ENCODE measurements around the gene ZNF70.

Gene ZNF70

GRCh38 chr22:23750714-23751440 lies at the start of gene ZNF70:
Gene ZNF70, minus strand, starts transcription at chr22:23751112. Its CDS starts 5,972 bp downstream, at chr22:23745140.
- peak; percentile 54 to 98 (median 80) for DNase-seq
- intact Hi-C loops (cut with DNase I): no loop called here

- DNase-seq: no peak
- intact Hi-C loops (cut with DNase I): no loop called here
Measured at GRCh38 chr22:23796461-23796860, 45.5 kb upstream of the ZNF70 start.

GRCh38 chr22:23793326-23793725 lies 42.4 kb upstream of the ZNF70 start:
- intact Hi-C loops (cut with DNase I): no loop called here
- peak in 2 of 10 donors; percentile 22 to 27 for DNase-seq

GRCh38 chr22:23791738-23792645 lies 41.1 kb upstream of the ZNF70 start:
- DNase-seq: peak in 1 of 10 donors; percentile 40
- intact Hi-C loops (cut with DNase I): no loop called here

GRCh38 chr22:23790819-23791737 lies 40.2 kb upstream of the ZNF70 start:
- DNase-seq: peak in 2 of 10 donors; percentile 19 to 42
- intact Hi-C loops (cut with DNase I): no loop called here

GRCh38 chr22:23789638-23790037 lies 38.7 kb upstream of the ZNF70 start:
- peak in 3 of 10 donors; percentile 40 to 81 (median 52) for DNase-seq
- intact Hi-C loops (cut with DNase I): no loop called here

- peak in 2 of 10 donors; percentile 0 to 10 for DNase-seq
- intact Hi-C loops (cut with DNase I): no loop called here
Measured at GRCh38 chr22:23789121-23789520, 38.2 kb upstream of the ZNF70 start.

- peak in 1 of 10 donors; percentile 50 for DNase-seq
- intact Hi-C loops (cut with DNase I): no loop called here
Measured at GRCh38 chr22:23787910-23788309, 37.0 kb upstream of the ZNF70 start.

GRCh38 chr22:23787600-23787896 lies 36.6 kb upstream of the ZNF70 start:
- intact Hi-C loops (cut with DNase I): no loop called here
- DNase-seq: no peak

- intact Hi-C loops (cut with DNase I): no loop called here
- DNase-seq: peak; percentile 73 to 98 (median 83)
Measured at GRCh38 chr22:23786752-23787599, 36.1 kb upstream of the ZNF70 start, which contains the start of gene SMARCB1. Gene SMARCB1, plus strand, starts transcription at chr22:23786966. Its CDS starts 204 bp downstream, at chr22:23787170.

- peak in 1 of 10 donors; percentile 52 for DNase-seq
- intact Hi-C loops (cut with DNase I): no loop called here
Measured at GRCh38 chr22:23786261-23786710, 35.4 kb upstream of the ZNF70 start.

GRCh38 chr22:23784215-23784732 lies 33.4 kb upstream of the ZNF70 start:
- DNase-seq: no peak
- intact Hi-C loops (cut with DNase I): no loop called here

GRCh38 chr22:23783265-23784150 lies 32.6 kb upstream of the ZNF70 start:
- intact Hi-C loops (cut with DNase I): no loop called here
- DNase-seq: peak in 2 of 10 donors; percentile 50 to 76

- peak in 2 of 10 donors; percentile 17 to 61 for DNase-seq
- intact Hi-C loops (cut with DNase I): no loop called here
Measured at GRCh38 chr22:23782703-23783102, 31.8 kb upstream of the ZNF70 start.

- intact Hi-C loops (cut with DNase I): no loop called here
- DNase-seq: peak in 1 of 10 donors; percentile 75
Measured at GRCh38 chr22:23782252-23782651, 31.3 kb upstream of the ZNF70 start.

- peak in 1 of 10 donors; percentile 89 for DNase-seq
- intact Hi-C loops (cut with DNase I): no loop called here
Measured at GRCh38 chr22:23781511-23782183, 30.7 kb upstream of the ZNF70 start.

GRCh38 chr22:23781065-23781464 lies 30.2 kb upstream of the ZNF70 start:
- peak; percentile 73 to 98 (median 83) for DNase-seq
- intact Hi-C loops (cut with DNase I): no loop called here
